SIG-M5 treated with dmso at 0.1 percent for 504 hours (cell line): ENCODE results near the gene ATRAID.

Experiments used
- DNase-seq: peaks from one replicate; lab custom pipeline; 2025; ENCODE audit not compliant: unreplicated experiment; lab: John Stamatoyannopoulos, UW

ATRAID gene

GRCh38 chr2:27249159-27249890 lies 37.5 kb downstream of the ATRAID start:
- DNase-seq: no peak

DNA sequence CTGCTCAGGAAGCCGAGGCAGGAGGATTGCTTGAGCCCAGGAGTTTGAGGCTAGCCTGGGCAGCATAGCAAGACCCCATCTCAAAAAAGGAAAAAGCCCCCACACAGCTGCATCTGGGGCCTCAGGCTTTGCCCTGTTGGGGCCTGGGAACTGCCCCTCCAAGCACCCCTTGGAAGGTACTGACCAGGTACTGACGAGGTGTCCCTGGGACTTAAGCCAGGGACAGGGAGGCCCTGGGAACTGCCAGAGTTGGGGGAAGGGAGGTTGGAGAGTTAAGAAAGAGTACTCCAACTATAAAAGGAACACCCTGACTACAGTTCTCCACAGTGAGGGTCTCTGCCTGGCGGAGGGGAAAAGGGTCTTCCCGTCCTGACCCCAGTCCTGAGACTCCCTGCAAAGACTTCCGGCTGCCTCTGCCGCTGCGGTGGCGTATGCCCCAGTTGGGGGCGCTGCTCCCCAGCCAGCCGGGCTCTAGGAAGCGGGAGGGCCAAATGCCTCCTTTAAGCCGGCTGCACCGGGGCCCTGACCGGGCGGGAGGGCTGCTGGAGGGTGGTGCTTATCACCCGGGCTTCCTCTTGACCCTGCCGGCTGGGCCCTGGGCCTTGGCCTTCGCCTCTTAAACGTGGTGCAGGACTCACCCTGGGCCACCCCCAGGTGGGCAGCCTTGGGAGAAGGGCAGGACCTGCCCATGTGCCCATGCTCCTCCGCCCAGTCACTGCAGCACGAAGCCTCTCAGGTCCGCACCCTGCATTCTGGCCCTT lies 38.2 kb downstream of the ATRAID start:
- DNase-seq: peak; percentile 18

DNA sequence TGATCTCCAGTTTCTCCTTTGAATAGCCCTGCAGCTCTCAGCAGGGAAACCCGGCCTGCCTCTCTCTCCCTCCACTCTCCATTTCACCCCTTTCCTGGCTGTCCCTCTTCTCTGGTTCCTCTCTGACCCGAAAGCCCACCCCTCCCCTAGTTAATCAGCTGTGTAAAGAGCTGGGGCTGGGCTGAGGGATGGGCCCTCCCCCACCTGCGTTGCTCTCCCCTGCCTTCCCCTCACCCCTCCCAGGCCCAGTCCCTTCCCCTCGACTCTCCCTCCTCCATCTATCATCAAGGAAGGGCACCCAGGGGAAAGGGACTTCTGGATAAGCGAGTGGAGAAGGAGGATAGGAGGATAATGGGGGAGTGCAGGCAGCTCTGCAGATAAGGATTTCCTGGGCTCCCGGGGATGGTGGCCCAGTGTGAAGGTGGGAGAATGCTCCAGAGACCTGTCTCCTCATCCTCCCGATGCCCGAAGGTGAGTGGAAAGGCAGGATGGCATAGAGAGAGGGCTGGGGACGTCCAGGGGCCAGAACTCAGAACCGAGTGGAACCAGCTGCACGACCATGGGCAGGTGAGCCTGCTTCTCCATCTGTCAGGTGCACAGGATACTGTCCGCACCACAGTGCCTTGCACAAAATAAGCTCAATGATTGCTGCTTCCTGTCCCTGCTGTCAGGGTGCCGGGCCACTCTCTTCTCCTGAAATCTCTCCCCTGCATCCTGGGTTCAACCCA lies 39.0 kb downstream of the ATRAID start:
- DNase-seq: no peak

DNA sequence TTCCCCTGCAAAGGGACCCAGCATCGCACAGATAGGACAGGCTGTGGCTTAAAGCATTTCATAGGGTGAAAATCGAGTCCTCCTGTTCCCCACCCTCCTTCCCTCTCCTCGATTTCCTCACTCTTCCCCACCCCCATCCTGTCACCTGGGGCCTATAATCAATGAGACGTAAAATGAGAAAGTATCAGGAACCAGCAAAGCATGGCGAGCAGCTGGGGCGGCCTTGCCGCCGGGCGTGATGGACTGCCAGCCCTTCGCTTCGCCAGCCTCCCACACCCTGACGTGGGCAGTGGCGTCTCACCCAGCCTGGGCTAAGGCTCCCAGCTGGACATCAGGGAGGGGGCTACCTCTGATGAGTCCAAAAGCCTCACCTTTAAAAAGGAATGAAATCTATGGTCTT lies 39.9 kb downstream of the ATRAID start:
- no peak for DNase-seq

DNA sequence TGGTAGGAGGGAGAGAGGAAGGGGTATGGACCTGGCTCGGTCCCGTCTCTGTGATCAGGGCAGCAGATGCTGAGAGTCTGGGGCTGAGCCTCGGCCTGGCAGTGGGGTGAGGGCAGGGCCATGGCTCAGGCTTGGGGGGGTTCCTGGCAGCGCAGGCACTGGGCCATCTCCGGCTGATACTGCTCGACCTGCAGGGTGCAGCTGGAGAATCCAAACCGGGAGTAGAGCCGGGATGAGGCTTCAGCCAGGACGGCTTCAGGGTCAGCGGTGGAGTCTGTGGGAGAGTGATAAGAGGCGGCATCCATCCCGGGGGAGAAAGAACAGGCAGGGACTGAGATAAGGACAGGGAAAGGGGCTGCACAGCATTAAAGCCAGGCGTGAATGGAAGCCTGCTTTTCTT lies 43.3 kb downstream of the ATRAID start:
- DNase-seq: no peak

DNA sequence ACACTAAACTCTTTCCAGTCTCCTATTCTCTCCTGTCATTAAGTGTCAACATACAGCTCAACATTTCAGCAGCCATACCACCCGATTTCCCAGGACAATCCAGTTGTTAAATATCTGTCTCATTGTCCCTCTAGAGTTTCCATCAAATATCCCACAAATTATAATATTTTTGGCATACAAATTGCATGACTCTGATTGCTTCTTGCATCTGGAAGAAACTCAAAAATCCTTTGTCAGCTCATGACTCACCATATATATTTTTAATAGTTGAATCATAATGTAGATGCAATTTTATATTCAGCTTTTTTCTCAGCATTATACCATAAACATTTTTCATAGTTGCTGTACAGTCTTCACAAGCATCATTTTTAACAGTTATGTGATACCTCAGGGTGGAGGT lies 43.8 kb downstream of the ATRAID start:
- DNase-seq: no peak

- DNase-seq: no peak
These were observed 45.1 kb downstream of the ATRAID start for GRCh38 chr2:27256855-27257454.

GRCh38 chr2:27258051-27258450 lies 46.2 kb downstream of the ATRAID start:
- DNase-seq: no peak

DNA sequence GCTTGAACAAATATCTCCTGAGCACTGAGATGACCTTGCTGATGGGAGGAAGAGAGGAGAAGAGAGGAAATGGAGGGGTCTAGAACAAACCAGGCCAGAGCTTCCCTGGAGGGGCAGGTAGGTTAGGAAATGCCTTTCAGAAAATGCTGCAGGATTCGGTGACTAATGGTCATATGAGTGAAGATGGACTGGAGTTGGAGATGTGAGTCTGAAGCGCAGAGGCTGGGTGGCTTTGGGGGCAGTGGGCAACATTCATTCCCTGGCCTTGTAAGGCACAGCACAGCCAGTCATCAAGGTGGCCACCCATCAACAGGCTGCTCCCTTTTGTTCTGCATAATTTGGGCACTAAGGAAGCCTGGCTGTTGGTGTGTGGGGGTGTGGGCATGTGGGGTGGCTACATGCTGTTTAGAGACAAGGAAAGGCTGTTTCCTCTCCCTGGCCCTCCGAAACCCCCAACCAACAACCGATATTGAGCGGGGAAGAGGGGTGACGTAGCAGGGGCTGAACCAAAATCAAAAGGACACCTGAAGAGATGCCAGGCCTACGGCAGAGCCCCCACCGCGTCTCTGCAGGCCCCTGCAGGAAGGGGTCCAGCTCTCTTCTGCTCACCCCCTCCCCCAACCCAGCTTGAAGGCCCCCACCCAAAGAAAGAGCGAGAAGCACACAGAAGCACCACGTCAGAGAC lies 49.5 kb downstream of the ATRAID start:
- DNase-seq: no peak

DNA sequence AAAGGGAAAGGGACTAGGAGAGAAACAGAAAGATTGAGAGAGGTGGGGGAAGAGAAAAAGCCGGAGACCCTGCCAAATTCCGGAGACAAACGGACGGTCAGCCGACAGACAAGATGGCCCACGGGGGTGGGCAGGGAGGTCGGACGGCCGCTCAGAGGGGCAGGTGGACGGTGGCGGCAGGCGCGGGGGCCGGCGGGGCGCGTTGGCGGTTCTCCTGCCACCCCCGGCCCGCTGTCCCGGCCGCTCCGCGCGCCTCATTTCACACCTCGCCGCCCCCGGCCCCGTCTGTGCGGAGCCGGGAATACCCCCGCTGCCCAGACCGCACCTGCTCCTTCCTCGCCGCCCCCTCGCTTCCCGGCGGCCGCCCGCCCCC lies 50.1 kb downstream of the ATRAID start:
- no peak for DNase-seq

GRCh38 chr2:27262379-27263286 lies 50.8 kb downstream of the ATRAID start, which contains the start of gene SLC30A3:
Gene SLC30A3 (minus strand): TSS chr2:27263047. CDS start chr2:27262906, 141 bp downstream.
- DNase-seq: peak; percentile 27

- DNase-seq: no peak
These were observed 51.7 kb downstream of the ATRAID start for GRCh38 chr2:27263287-27264252.

DNA sequence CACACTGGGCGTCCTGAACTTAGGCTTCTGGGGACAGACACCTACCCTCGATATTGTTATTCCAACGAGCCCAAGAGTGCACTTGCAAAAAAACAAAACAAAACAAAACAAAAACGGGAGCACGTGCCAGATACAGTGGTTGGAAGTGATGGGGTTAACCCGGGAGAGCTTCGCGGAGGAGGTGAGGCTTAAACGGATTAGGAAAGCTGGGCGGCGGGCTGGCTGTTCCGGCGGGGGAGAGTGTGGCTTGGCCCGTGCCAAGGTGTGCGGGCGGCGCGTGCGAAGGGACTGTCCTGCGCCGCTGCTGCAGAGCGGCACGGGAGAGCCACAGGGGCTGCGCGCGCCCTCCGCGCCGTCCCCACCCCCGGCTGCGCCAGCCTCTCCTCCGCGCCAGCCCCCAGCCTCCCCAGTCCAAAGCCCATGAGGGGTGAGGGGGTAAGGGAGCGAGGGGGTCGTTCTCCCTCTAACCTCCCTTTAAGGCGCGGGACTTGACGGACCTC lies 52.5 kb downstream of the ATRAID start:
- no peak for DNase-seq

GRCh38 chr2:27264753-27265535 lies 53.1 kb downstream of the ATRAID start:
- peak; percentile 54 for DNase-seq

GRCh38 chr2:27265536-27265870 lies 53.7 kb downstream of the ATRAID start:
- no peak for DNase-seq
